ENCODE results near the gene PDE6A. TPM values are rescaled to one million over a fixed set of nuclear protein-coding genes. Genes with fewer than 3 reads are reported as not detected.

The PDE6A gene
- total RNA-seq, 1 experiment from 2014 or later, result 0.50 TPM

DNA sequence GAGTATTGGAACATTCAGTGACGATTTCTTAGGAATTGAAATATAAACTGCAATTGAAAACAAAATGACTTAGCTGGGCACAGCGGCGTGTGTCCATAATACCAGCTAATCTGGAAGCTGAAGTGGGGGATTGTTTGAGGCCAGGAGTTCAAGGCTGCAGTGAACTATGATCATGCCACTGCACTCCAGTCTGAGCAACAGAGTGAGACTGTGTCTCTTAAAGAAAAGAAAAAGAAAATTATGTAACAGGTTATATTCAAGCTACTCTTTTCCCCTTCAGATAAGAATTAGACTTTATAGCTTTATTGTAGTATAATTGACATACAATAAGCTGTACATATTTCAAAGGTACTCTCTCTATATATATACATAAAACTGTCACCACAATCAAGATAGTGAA, 22.4 kb upstream of the PDE6A start:
- no peak overlapping the region for H2AFZ ChIP-seq
- H3K4me3 ChIP-seq, result no peak overlapping the region
- no peak overlapping the region for H3K4me2 ChIP-seq
- POLR2A ChIA-PET (ENCODE audit: unreplicated experiment), result no interaction called here
- H3K27ac ChIP-seq, result no peak overlapping the region
- intact Hi-C loops (cut with micrococcal nuclease; ENCODE audit: unreplicated experiment), result loop anchor here (10.0 kb wide), 1 partner anchor 332 kb away; no protein-coding TSS in a partner anchor
- H3K36me3 ChIP-seq (ENCODE audit: low read depth), result no peaks in the 10 kb centered on the region
- no peak for DNase-seq
- TF ChIP-seq, protein P1, sequence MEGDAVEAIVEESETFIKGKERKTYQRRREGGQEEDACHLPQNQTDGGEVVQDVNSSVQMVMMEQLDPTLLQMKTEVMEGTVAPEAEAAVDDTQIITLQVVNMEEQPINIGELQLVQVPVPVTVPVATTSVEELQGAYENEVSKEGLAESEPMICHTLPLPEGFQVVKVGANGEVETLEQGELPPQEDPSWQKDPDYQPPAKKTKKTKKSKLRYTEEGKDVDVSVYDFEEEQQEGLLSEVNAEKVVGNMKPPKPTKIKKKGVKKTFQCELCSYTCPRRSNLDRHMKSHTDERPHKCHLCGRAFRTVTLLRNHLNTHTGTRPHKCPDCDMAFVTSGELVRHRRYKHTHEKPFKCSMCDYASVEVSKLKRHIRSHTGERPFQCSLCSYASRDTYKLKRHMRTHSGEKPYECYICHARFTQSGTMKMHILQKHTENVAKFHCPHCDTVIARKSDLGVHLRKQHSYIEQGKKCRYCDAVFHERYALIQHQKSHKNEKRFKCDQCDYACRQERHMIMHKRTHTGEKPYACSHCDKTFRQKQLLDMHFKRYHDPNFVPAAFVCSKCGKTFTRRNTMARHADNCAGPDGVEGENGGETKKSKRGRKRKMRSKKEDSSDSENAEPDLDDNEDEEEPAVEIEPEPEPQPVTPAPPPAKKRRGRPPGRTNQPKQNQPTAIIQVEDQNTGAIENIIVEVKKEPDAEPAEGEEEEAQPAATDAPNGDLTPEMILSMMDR (conservative IDR thresholded peaks at IDR 0.05), result no peak
- TF ChIP-seq EZH2 (IDR thresholded peaks at IDR 0.05; ENCODE audit: low read depth), result no peak
- peaks cover 3% of the 10 kb centered on the region for H3F3A ChIP-seq (ENCODE audit: insufficient read depth, low read depth)
- BruUV-seq (replicated peaks), result no TSS peak
- H3K79me2 ChIP-seq (ENCODE audit: low read depth), result no peaks in the 10 kb centered on the region
- no peaks in the 10 kb centered on the region; the same call in 1 of the 2 replicates for H3K9me3 ChIP-seq (ENCODE audit: insufficient read depth, low read depth)
- no peaks in the 10 kb centered on the region for H4K20me1 ChIP-seq (ENCODE audit: insufficient read depth)
- CTCF ChIA-PET, result interaction anchor here (0.6 to 1.0 kb wide), 2 partner anchors 24 to 131 kb away, joined by 3 read pairs; no protein-coding TSS in a partner anchor
- H3K9me2 ChIP-seq (ENCODE audit: insufficient read depth), result no peaks in the 10 kb centered on the region
- no peaks in the 10 kb centered on the region for H3K4me1 ChIP-seq (replicated peaks; ENCODE audit: insufficient read depth)
- H3K27me3 ChIP-seq (ENCODE audit: insufficient read depth, low read depth), result no peaks in the 10 kb centered on the region

DNA sequence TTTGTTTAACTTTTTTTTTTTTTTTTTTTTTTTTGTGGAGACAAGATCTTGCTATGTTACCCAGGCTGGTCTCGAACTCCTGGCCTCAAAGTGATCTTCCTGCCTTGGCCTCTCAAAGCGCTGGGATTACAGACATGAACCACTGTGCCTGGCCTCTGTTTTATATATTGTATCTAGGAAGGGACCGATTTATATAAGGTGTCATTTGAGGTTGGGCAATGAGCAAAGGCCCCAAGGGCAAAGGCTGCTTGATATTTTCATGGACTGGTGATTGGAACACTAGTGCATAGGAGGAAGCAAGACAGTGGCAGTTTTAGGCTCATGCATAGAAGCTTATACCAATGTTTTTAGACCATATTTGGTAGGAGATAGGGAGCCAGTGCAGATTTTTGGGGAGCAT, 19.1 kb upstream of the PDE6A start:
- CTCF ChIA-PET, result interaction anchor here (0.6 to 2.3 kb wide), 3 partner anchors 8 to 412 kb away, joined by 3 to 27 read pairs (median 4); no protein-coding TSS in a partner anchor

DNA sequence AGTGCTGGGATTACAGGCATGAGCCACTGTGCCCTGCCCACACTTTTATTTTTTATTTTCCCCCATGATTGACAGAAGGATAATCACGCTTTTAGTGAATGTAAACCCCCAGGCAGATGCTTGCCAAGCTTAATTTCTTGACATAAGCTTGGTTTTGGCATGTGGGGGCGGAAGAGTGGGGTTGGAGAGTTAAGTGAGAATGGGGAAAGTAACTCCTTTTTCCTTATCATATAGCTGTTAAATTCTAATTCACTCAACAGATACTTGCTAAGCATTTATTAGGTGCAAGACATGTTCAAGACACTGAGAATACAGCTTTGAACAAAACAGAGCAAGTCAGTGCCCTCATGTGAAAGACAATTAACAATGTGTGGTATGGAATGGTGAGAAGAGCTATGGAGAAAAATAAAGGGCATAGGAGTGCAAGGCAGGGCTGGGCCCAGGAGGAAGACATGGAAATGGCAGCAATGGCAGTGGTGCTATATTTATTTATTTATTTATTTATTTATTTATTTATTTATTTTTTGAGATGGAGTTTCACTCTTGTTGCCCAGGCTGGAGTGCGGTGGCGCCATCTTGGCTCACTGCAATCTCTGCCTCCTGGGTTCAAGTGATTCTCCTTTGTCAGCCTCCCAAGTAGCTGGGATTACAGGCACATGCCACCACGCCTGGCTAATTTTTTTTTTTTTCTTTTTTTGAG, 18.2 kb upstream of the PDE6A start:
- Histone ChIP-seq H3K4me2 (no peak overlapping the region), H3K27me3 (ENCODE audit: insufficient read depth, low read depth) (no peaks in the 10 kb centered on the region), H3K79me2 (ENCODE audit: low read depth) (no peaks in the 10 kb centered on the region), H3K27ac (no peak overlapping the region), H3K9me3 (ENCODE audit: insufficient read depth, low read depth) (no peaks in the 10 kb centered on the region), H3K4me1 (replicated peaks; ENCODE audit: insufficient read depth) (peaks cover 13% of the 10 kb centered on the region; the same call in 1 of the 2 replicates), H4K20me1 (ENCODE audit: insufficient read depth) (no peaks in the 10 kb centered on the region), H3K4me3 (no peak overlapping the region), H3K36me3 (ENCODE audit: low read depth) (no peaks in the 10 kb centered on the region), H2AFZ (no peak overlapping the region), H3K9me2 (ENCODE audit: insufficient read depth) (no peaks in the 10 kb centered on the region), H3F3A (ENCODE audit: insufficient read depth, low read depth) (peaks cover 28% of the 10 kb centered on the region)
- intact Hi-C loops (cut with micrococcal nuclease; ENCODE audit: unreplicated experiment), result loop anchor here (1.0 to 10.0 kb wide), 4 partner anchors 28 to 328 kb away; no protein-coding TSS in a partner anchor
- no TSS peak for BruUV-seq (replicated peaks)
- POLR2A ChIA-PET (ENCODE audit: unreplicated experiment), result interaction anchor here (0.6 to 0.7 kb wide), 3 partner anchors 22 to 459 kb away, joined by 3 to 7 read pairs (median 4); no protein-coding TSS in a partner anchor
- no peak for DNase-seq
- CTCF ChIA-PET, result interaction anchor here (0.7 to 2.3 kb wide), 9 partner anchors 9 to 287 kb away, joined by 3 to 27 read pairs (median 5); no protein-coding TSS in a partner anchor
- TF ChIP-seq, protein P1 (conservative IDR thresholded peaks at IDR 0.05), result no peak
- no peak for TF ChIP-seq EZH2 (IDR thresholded peaks at IDR 0.05; ENCODE audit: low read depth)

More for the DNA sequence above, 19.1 kb upstream of the PDE6A start:
- Histone ChIP-seq H3K79me2 (ENCODE audit: low read depth) (no peaks in the 10 kb centered on the region), H3K4me2 (no peak overlapping the region), H3K9me2 (ENCODE audit: insufficient read depth) (no peaks in the 10 kb centered on the region), H3K36me3 (ENCODE audit: low read depth) (no peaks in the 10 kb centered on the region), H3K27ac (no peak overlapping the region), H3K9me3 (ENCODE audit: insufficient read depth, low read depth) (no peaks in the 10 kb centered on the region), H4K20me1 (ENCODE audit: insufficient read depth) (no peaks in the 10 kb centered on the region), H2AFZ (no peak overlapping the region), H3K27me3 (ENCODE audit: insufficient read depth, low read depth) (no peaks in the 10 kb centered on the region), H3F3A (ENCODE audit: insufficient read depth, low read depth) (peaks cover 28% of the 10 kb centered on the region), H3K4me3 (no peak overlapping the region), H3K4me1 (replicated peaks; ENCODE audit: insufficient read depth) (peaks cover 13% of the 10 kb centered on the region; the same call in 1 of the 2 replicates)
- BruUV-seq (replicated peaks), result no TSS peak
- POLR2A ChIA-PET (ENCODE audit: unreplicated experiment), result no interaction called here
- intact Hi-C loops (cut with micrococcal nuclease; ENCODE audit: unreplicated experiment), result loop anchor here (5.0 to 10.0 kb wide), 2 partner anchors 61 to 329 kb away; no protein-coding TSS in a partner anchor
- TF ChIP-seq, protein P1 (conservative IDR thresholded peaks at IDR 0.05), result no peak
- no peak for TF ChIP-seq EZH2 (IDR thresholded peaks at IDR 0.05; ENCODE audit: low read depth)
- DNase-seq, result no peak
